GM21529 (cell line): ENCODE data around the gene TSPAN3.

ENCODE experiments used
- ATAC-seq: cut with Tn5 transposase; IDR thresholded peaks from one replicate; pipeline ENCODE4 v1.9.1; 2021; ENCODE audit not compliant: unreplicated experiment

Gene TSPAN3

GRCh38 chr15:77085297-77085696 lies 14.4 kb upstream of the TSPAN3 start:
- no peak for ATAC-seq

GRCh38 chr15:77084436-77084835 lies 13.5 kb upstream of the TSPAN3 start:
- no peak for ATAC-seq

DNA sequence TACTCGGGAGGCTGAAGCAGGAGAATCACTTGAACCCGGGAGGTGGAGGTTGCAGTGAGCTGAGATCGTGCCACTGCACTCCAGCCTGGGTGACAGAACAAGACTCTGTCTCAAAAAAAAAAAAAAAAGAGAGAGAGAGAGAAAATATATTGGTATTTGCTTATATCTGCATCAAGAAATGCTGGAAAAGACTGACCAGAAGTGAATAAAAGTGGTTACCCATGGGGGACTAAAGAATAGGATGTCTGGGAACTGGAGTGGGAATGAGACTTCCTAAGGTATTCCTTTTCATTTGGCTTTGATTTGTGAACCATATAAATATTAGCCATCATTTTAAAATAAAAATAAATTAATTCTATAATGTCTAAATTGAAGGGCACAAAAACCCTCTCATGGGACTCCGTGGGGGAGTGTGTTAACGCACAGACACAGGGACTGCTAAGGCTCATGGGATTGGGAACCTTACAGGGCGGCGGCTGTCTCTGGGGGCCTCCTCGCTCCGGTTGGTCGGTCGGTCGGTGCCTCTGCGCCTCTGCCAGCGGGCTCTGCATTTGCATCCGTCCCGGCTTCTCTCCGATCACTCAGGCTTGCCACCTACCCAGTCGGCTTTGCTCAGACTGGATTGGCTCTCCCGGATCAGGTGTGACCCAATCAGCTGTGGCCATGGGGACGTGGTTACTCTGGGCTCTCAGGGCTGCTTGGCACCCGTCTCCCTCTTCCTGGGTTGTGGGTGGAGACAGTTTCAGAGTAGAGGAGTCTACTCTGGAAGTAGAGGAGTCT lies 12.7 kb upstream of the TSPAN3 start:
- ATAC-seq: peak; percentile 83

DNA sequence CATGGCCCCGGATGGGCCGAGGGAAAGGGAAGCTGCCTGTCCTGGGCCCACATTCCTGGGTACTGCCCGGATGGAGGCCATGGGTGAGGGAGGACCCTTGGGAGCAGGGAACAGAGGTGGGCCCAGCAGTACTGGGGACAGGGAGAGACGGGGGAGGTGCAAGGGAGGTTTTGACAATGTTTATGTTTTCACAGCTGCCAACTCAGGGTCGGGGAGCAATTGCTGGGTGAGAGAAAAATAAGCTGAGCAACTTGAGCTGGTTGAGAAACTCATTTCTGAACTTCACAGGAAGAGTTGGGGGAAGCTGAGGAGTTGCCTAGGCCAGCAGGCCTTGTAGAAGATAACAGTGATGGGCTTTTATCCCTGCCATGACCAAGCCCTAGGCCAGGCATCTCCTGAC lies 11.1 kb upstream of the TSPAN3 start:
- ATAC-seq: no peak

GRCh38 chr15:77076323-77076915 lies 5.5 kb upstream of the TSPAN3 start:
- no peak for ATAC-seq

DNA sequence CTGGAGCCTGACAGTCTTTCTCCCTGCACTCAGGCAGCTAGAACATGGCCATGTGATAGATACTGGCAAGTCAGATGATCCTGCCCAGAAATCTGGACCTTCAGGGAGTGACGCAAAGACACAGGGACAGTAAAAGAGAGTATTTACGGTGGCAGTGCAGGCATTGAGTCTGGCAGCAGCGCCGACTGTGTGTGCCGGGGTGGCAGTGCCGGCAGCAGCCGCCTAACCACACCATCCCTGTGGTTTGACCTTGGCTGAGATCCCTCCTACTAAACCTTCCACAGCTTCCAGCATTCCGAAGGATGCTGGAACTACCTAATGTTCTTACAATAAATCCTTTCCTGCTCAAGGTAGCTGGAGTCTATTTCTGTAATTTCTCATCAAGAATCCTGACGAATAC lies 4.6 kb upstream of the TSPAN3 start:
- no peak for ATAC-seq

DNA sequence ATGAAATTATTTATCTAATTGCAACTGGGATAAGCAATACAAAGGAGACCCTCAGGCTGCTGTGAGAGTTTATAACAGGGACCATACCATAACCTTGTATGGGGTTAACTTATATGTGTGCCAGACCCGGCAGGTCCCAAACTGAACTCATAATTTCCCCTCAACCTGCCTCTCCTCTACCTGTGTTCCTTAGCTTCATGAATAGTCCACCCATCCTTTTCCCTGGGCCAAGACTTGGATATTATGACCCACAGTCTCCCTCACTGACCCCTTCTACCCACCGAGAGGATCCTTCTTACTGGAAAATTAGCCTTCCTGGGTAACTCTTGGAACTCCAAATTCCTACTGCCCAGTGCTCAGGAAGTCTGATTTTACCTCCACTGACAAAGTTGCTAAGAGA lies 3.4 kb upstream of the TSPAN3 start:
- no peak for ATAC-seq

DNA sequence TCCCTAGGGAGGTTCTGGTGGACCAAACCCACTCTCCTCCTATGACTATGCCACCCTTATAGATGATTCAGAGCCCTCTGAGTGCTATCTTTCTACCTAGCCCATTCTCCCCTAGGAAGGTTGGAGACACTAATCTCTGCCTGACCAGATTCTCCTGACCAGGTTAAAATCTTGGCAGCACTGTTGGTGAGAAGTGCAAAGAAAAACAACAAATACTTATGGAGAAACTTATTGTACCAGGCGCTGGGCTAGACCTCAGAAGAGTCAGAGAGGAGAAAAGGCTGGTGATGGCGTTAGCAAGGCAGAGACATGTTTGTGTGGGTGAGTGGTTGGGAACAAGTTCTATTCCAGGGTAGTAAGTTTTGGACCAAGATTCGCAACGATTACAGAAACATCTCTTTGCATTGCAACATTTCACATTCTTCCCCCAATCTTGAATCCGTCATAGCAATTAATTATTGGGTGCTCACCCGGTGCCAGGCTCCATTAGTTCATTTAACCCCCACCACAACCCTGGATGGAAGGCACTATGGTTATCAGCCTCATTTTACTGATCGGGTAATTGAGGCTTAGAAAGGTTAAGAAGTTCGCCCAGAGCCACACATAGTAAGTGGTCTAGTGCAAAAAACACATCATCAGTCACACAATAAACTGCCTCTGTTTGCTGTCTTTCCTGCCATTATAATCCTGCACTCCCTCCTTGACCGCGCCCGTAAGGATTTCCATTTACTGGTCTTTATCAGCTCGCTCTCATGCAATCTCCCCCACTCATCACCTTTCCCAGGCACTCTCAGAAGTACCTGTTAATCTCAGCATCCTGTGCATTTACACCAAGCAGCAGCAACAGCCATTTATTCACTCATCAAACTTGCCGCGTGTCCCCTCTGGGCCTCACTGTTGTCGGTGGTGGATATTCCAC lies 655 bp upstream of the TSPAN3 start:
- ATAC-seq: no peak

GRCh38 chr15:77070180-77070494 lies 772 bp downstream of the TSPAN3 start:
- no peak for ATAC-seq

DNA sequence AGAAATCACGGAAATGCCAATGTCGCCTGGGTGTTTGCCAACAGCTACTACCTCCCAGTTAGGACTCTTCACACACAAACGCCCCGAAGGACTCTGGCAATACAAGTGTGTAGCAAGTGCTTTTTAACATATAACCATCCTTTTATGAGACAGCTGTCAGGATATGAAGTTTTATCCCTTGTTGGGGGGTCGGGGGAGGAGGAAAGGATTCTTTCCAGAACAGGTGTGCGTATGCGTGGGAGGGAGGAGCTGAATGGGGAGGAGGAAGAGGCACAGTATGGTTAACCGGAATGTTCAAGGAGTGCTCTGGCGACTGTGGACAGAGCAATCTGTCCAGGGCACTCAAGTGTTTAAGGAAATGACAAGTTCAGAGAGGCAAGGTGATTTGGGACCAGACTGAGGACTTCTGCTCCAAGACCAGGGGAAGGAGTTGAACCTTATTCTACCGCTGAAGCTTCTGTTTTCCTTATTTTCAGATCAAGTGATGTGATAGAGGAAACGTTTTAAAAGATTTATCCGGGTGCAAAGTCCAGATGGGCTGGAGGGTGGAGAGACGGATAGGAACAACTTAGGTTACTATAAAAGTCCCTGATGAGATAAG lies 1.3 kb downstream of the TSPAN3 start:
- ATAC-seq: no peak

GRCh38 chr15:77068633-77069032 lies 2.3 kb downstream of the TSPAN3 start:
- no peak for ATAC-seq

DNA sequence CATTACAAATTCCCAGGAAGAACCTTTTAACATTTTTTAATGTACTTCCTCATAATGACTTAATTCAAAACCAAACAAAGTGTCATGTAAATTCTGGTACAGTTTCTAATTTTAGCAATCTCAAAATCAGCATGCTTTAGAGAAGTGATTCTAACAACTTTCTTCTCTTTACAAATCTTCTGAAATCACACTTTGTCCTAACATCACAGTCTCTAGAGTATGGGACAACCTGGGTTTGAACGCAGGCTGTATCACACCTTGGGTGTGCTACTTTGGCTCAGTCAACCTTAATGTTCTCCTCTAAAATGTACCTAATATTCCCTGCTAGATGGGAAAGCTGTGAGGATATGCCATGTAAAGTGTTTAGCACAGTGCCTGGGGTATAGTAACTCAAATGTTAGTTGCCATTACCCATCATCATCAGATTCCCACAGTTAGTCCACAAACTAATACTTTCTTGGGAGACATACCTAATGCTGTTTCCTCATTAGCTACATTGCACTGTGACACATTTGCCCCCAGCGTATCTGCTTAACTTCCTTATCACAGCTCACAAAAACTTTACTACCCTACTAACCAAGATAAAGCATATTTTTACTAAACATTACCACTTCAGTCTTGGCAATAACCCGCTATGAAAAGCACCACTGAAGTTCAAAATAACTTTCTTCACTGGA lies 3.1 kb downstream of the TSPAN3 start:
- ATAC-seq: no peak

GRCh38 chr15:77066971-77067690 lies 3.8 kb downstream of the TSPAN3 start:
- no peak for ATAC-seq

DNA sequence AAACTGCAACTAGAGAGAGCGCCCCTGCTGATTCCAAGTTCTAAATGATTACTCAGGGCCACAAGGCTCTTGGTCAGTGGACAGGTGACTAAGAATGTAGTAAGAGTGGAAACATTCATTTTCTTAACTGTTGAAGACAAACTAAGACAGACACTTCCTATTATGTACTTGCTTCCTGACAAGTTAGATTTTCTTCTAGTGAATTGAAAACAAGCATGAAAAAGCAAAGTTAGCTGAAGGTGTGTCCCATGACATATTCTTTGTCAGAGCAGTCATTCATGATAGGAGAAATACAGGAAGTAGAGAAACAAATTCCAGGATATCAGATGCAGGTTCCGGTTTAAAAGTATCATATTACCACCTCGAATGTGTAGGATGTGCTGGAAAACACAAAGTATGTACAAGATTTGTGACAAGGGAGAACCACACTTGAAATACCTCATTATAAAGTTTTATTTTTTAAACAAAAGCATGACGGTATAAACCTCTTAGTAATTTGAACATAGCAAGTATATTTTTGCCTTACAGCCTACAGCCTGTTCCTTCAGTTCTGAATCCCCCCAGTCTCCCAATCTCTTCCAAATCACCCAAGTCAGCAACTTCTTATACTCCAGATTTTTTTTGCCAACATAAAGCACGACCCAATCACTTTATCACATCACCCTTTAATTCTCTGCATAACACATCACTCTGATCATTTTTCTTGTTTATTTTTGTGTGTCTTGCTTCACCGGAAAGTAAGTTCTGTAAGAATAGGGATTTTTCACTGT lies 6.2 kb downstream of the TSPAN3 start:
- no peak for ATAC-seq

DNA sequence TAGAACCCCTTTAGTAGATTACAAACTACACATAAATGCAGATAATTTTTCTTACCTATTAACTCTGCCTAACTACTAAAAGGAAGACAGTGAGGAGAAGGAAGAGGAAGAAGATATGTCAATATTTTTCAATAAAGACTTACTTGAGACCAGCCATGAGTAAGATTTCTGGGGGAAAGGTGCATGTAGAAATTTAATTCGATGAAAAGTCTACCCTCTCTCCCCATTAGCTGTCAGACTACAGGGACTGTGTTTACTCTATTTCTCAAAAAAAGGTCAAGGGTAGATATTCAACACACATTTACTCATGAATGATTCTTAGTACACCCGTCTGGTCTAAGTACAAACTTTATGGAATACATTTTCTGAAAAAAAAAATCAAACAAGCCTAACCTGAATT lies 6.8 kb downstream of the TSPAN3 start:
- ATAC-seq: no peak

DNA sequence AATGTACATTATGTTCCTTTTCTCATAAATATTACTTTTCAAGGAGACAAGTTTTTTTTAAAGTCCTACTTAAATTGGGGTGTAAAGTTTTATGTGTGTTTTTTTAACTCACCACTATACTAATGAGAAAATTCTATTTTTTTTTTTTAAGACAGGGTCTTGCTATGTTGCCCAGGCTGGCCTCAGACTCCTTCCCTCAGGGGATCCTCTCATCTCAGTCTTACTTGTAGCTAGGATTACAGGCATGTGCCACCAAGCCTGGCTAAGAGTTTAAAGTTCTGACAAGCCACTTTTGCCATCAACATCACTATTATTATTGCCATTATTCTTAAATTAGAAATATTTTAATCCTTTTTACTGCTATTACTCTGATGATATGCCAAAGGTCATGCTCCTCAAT lies 7.7 kb downstream of the TSPAN3 start:
- ATAC-seq: no peak

GRCh38 chr15:77060546-77060945 lies 10.4 kb downstream of the TSPAN3 start:
- ATAC-seq: no peak

GRCh38 chr15:77059786-77060361 lies 11.0 kb downstream of the TSPAN3 start:
- peak; percentile 80 for ATAC-seq

- ATAC-seq: no peak
Observed at GRCh38 chr15:77058468-77058867, 12.4 kb downstream of the TSPAN3 start.
